Spinal cord (tissue), 10 donors: Measurements from ENCODE around the gene AMIGO1. TPM values are rescaled to one million over a fixed set of nuclear protein-coding genes. Genes with fewer than 3 reads are reported as not detected.

ENCODE experiments used
- DNase-seq, 6 donors: peaks; one replicate each; pipeline versions ENCODE4 v3.0.0 to v3.0.0-alpha.2; 2013 to 2015; ENCODE audit warnings: low spot score in 6 of 6, low read depth in 4 of 6
- H3K27ac ChIP-seq: one replicate; pipeline ENCODE4 v1.5.1; 2013; ENCODE audit warnings: low read depth, low read length, control low read depth
- H3K27me3 ChIP-seq: one replicate; pipeline ENCODE4 v1.6.1; 2013; ENCODE audit warnings: low read length; ENCODE audit not compliant: control insufficient read depth, insufficient read depth
- H3K36me3 ChIP-seq: one replicate; pipeline ENCODE4 v1.6.1; 2013; ENCODE audit warnings: low read length; ENCODE audit not compliant: control insufficient read depth, insufficient read depth
- H3K4me1 ChIP-seq: one replicate; pipeline ENCODE4 v1.6.1; 2013; ENCODE audit warnings: low read length; ENCODE audit not compliant: control insufficient read depth, insufficient read depth
- H3K4me3 ChIP-seq: one replicate; pipeline ENCODE4 v1.5.1; 2013; ENCODE audit warnings: low read depth, low read length, control low read depth
- H3K9me3 ChIP-seq: one replicate; pipeline ENCODE4 v1.6.1; 2013; ENCODE audit warnings: low read length; ENCODE audit not compliant: control insufficient read depth, insufficient read depth
- WGBS: methylation state at CpG from one replicate; pipeline ENCODE4 v1.1.5; 2013; ENCODE audit warnings: missing lambda C conversion rate; ENCODE audit not compliant: insufficient coverage; 5-methylcytosine and 5-hydroxymethylcytosine counted together
- polyA plus RNA-seq, 2 donors: library from polyadenylated mRNA; unstranded; fragments of 120-200 nt; gene quantifications; one replicate each; pipeline ENCODE4 v1.2.1, GENCODE V29; 2013; ENCODE audit not compliant: insufficient read length in 2 of 2
- total RNA-seq, 2 donors: library from RNA; depleted of rRNA in 1 of 2; stranded (reverse); fragments of 120-200 nt in 1 of 2; fragments of >200 nt in 1 of 2; gene quantifications; one replicate each; pipeline versions ENCODE4 v1.2.3 to v1.2.4, GENCODE V29; 2013 to 2014
- donor health status: healthy.

The AMIGO1 gene
- total and polyA plus RNA-seq, 4 donors: 12.6 to 18.9 (median 17.8) TPM

DNA sequence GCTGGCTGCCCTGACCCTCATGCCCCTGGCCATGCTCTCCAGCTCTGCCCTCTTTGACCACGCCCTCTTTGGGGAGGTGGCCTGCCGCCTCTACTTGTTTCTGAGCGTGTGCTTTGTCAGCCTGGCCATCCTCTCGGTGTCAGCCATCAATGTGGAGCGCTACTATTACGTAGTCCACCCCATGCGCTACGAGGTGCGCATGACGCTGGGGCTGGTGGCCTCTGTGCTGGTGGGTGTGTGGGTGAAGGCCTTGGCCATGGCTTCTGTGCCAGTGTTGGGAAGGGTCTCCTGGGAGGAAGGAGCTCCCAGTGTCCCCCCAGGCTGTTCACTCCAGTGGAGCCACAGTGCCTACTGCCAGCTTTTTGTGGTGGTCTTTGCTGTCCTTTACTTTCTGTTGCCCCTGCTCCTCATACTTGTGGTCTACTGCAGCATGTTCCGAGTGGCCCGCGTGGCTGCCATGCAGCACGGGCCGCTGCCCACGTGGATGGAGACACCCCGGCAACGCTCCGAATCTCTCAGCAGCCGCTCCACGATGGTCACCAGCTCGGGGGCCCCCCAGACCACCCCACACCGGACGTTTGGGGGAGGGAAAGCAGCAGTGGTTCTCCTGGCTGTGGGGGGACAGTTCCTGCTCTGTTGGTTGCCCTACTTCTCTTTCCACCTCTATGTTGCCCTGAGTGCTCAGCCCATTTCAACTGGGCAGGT lies 33.9 kb upstream of the AMIGO1 start:
- no peak for DNase-seq
- Histone ChIP-seq H3K36me3 (peaks cover 19% of the 10 kb centered on the region), H3K27ac (no peak overlapping the region), H3K4me1 (peaks cover 29% of the 10 kb centered on the region), H3K4me3 (no peak overlapping the region), H3K9me3 (no peaks in the 10 kb centered on the region), H3K27me3 (no peaks in the 10 kb centered on the region)
- WGBS: 90% methylated on average over 18 of the region's 24 CpGs

DNA sequence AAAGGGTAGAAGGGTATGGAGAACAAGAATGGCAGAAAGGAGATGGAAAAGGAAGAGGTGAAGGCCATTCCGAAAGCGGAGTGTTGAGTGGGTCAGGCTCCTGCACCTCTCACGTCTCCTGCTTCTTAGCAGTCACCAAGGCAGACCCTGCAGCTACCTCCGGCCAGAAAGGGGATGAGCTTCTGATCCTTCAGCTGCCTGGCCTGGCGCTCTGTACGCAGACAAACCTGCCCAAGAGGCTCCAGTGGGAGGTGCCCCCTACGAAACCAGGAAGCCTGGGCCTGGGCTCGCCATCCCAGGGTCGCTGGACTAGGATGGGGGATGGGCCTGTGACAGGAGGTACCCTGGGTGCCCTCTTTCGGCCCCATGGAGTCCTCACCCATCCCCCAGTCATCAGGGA lies 33.1 kb upstream of the AMIGO1 start:
- Histone ChIP-seq H3K27me3 (no peaks in the 10 kb centered on the region), H3K9me3 (no peaks in the 10 kb centered on the region), H3K27ac (no peak overlapping the region), H3K36me3 (peaks cover 19% of the 10 kb centered on the region), H3K4me1 (peaks cover 25% of the 10 kb centered on the region), H3K4me3 (no peak overlapping the region)
- no peak for DNase-seq
- 87% methylated on average over 7 of the region's 10 CpGs for WGBS

DNA sequence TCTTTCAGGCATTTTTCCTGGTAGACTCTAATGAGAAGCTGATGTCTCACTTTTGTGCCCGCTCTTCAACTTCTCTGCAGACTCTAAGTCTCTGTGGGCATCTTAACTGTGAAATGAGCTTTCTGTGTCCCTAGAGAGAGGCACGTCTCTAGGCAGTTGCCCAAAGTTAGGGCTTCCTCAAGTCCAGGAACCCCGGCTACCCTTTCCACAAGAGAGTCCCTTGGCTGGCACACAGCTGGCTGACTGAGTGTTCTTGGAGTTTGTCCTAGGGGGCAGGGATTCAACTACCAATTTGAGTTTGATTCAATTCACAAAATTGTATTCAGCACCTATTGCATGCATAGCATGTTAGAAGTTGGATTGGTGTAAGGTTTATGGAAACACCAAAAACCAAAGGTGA lies 31.6 kb upstream of the AMIGO1 start:
- Histone ChIP-seq H3K36me3 (peaks cover 19% of the 10 kb centered on the region), H3K4me1 (peaks cover 32% of the 10 kb centered on the region), H3K9me3 (no peaks in the 10 kb centered on the region), H3K27me3 (no peaks in the 10 kb centered on the region), H3K27ac (no peak overlapping the region), H3K4me3 (no peak overlapping the region)
- 64% methylated on average over 3 of the region's 3 CpGs for WGBS
- DNase-seq: peak in 1 of 6 donors; percentile 37

GRCh38 chr1:109539676-109540075 lies 30.1 kb upstream of the AMIGO1 start, which contains the start of gene GPR61:
Gene GPR61 (plus strand): TSS chr1:109539872. CDS start chr1:109543023, 3,151 bp downstream.
- no peaks in the 10 kb centered on the region for H3K27me3 ChIP-seq
- peak within 1 kb of the TSS; percentile 13 for H3K4me3 ChIP-seq
- peaks cover 17% of the 10 kb centered on the region for H3K36me3 ChIP-seq
- H3K4me1 ChIP-seq: peaks cover 40% of the 10 kb centered on the region
- WGBS: 32% methylated on average over 7 of the region's 7 CpGs
- no peaks in the 10 kb centered on the region for H3K9me3 ChIP-seq
- no peak within 1 kb of the TSS for H3K27ac ChIP-seq
- peak in 2 of 6 donors; percentile 48 to 90 for DNase-seq

DNA sequence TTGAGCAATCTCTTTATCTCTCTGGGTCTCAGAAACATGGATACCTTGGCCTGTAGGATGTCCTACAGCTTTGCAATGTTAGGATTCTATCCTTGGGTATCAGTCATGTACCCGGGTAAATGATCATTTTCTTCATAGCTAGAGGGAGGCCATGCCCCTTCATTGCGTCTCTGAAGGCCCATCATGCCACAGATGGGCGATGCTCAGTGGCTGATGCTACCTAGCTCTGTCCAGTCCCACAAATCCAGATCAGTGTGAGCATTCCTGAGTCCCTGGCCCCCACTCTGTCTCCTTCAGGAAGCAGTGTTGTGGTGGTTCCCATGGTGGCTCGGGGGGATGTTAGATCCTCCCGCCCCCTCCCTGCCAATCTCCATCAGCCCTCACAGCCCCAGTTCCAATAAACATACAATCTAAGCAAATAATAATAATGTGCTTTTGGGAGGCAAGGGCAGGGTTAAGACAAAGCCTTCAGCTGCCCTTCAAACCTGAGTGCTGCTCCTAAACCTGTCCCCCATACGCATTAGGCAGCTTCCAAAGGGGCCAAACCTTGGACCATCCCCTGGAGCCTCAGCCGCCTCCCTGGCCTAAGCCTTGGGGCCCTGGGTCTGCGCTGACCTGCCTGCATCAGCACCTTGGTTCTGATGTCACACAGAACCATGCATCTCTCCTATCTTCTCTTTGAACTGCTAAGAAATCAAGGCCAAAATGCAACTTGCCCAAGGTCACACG lies 29.5 kb upstream of the AMIGO1 start:
- Histone ChIP-seq H3K27me3 (peaks cover 4% of the 10 kb centered on the region), H3K9me3 (no peaks in the 10 kb centered on the region), H3K4me1 (peaks cover 40% of the 10 kb centered on the region), H3K36me3 (peaks cover 14% of the 10 kb centered on the region), H3K27ac (no peak overlapping the region), H3K4me3 (no peak overlapping the region)
- 85% methylated on average over 7 of the region's 9 CpGs for WGBS
- no peak for DNase-seq

DNA sequence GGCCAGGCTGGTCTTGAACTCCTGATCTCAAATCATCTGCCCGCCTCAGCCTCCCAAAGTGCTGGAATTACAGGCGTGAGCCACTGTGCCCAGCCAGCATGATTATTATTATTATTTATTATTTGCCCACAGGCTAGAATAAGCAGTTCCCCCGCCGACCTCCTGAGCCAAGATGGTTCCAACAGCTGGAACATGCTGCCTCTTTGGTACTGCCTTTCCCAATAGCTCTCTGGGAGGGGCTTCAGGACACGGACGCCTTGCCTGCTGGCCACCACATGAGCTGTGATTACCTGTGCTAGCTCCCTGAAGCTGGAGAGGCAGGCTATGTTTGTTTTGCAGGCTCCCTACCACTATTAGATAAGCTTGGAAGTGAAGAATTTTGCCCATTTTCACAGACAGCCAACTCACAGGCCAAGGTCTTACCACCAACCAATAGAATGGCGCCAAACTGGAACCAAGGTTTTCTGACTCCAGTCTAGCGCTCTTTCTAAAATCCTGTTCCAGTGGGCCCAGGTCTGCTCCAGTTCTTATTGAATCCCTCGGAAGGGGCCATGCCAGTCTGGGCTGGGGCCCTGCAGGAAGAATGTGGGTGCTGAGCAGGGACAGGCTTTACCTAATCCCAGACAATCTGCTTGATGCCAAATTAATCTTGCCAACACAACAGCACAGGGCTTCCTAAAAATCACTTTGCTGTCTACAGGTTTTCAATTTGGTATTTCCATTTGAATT lies 28.1 kb upstream of the AMIGO1 start:
- Histone ChIP-seq H3K27me3 (peaks cover 6% of the 10 kb centered on the region), H3K4me3 (no peak overlapping the region), H3K27ac (no peak overlapping the region), H3K9me3 (no peaks in the 10 kb centered on the region), H3K36me3 (no peaks in the 10 kb centered on the region), H3K4me1 (peaks cover 43% of the 10 kb centered on the region)
- 94% methylated on average over 4 of the region's 9 CpGs for WGBS
- DNase-seq: no peak

DNA sequence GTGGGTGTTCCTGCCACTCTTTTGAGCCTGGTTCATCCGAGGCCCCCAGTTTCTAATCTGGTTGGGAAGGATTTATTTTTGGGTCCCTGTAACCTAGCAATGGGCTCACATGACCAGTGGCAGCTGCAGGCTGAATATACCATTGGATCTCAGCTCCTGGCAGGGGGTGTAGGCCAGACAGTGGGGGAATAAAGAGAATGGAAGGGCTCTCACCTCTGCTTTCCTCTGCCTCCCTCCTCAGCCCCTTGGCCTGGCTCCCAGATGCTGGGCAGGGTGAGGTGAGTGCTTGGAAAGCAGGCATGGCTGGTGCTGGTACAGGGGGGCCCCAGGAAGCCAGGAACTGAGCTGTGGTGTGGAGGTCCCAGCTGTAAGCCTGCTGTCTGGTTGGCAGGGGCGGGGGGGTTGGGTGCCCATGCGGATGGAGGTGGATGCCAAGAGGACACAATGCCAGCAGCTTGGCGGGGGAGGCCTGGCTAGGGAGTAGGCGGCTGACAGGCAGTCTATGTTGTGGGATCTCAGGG lies 26.5 kb upstream of the AMIGO1 start:
- no peaks in the 10 kb centered on the region for H3K36me3 ChIP-seq
- DNase-seq: peak in 2 of 6 donors; percentile 70 to 82
- H3K27ac ChIP-seq: no peak overlapping the region
- H3K27me3 ChIP-seq: peaks cover 6% of the 10 kb centered on the region
- H3K4me3 ChIP-seq: no peak overlapping the region
- WGBS: 45% methylated on average over 3 of the region's 5 CpGs
- peaks cover 55% of the 10 kb centered on the region for H3K4me1 ChIP-seq
- H3K9me3 ChIP-seq: no peaks in the 10 kb centered on the region

DNA sequence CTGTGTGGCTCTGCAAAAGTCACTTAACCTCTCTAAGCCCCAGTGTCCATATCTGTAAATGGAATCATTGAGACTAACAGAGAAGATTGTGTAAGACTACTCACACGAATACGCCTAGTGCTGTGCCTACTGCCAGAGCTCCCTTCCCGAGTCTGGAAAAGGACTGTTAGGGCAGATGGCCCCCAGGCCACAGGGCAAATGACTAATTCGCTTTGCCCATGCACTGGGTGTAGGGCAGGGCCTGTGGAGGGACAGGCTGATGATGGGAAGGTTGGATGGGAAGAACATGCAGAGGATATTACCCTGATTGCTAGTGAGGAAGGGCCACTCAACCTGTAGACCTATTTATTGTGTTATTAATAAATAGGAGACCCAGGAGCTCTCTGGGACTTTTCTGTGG lies 26.0 kb upstream of the AMIGO1 start:
- Histone ChIP-seq H3K27ac (no peak overlapping the region), H3K9me3 (no peaks in the 10 kb centered on the region), H3K27me3 (peaks cover 6% of the 10 kb centered on the region), H3K4me1 (peaks cover 56% of the 10 kb centered on the region), H3K36me3 (no peaks in the 10 kb centered on the region), H3K4me3 (no peak overlapping the region)
- 76% methylated on average over 4 of the region's 4 CpGs for WGBS
- no peak for DNase-seq

GRCh38 chr1:109534307-109534858 lies 24.9 kb upstream of the AMIGO1 start:
- Histone ChIP-seq H3K27me3 (peaks cover 6% of the 10 kb centered on the region), H3K4me3 (no peak overlapping the region), H3K36me3 (no peaks in the 10 kb centered on the region), H3K27ac (no peak overlapping the region), H3K9me3 (no peaks in the 10 kb centered on the region), H3K4me1 (peaks cover 56% of the 10 kb centered on the region)
- whole genome bisulfite sequencing: 75% methylated on average over 1 of the region's 1 CpG
- DNase-seq: no peak
